Measurements from ENCODE around the gene PRELID2.

Gene PRELID2

DNA sequence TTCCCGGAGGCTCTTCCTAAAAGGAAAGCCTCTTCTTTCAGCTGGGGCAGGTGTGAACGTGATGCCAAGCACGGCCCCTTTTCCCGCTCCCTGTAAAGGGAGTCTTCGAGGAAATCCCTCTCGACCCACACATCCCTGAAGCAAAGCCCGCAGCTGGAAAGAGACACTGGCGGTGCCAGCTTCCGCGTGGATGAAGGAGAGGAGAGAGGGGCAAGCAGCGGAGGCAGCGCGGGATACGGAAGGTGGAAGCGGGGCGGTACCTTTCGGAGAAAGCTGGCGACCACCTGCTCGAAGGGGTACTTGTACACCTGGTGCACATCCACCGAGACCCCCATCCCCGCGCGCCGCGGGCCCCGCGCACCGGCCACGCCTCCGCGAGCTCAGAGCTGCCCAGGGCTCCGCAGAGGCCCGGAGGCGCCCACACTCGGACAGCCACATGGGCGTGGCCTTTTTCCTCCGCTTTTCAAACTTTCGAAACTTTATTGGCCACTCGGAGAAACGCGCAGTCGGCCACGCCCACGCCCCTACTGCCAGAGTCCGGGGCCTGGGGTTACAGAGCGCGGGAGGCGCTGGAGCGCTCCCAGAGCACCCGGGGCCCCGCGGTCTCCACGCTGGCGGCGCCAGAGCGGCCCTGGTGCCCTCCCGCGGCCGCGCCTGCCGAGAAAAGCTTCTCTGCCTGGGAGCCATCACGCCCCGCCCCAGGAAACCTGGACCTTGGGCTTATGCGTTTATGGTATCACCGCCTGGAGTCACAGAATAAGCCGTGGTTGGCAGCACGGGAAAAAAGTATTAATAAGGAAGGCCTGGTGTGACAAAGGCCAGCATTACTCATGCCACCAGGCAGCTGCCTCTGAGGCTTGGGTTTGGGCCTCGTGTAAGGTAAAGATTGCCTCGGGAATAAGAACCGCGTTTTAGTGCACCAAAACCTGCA lies at the start of gene PRELID2:
TSS of gene PRELID2 (minus strand) at position 426 of the 931 bp plus-strand sequence. CDS start at position 335, 91 bp downstream.
- H3K79me2 ChIP-seq (ENCODE audit: low read length): no peaks in the 10 kb centered on the region
- TF ChIP-seq, protein P1, sequence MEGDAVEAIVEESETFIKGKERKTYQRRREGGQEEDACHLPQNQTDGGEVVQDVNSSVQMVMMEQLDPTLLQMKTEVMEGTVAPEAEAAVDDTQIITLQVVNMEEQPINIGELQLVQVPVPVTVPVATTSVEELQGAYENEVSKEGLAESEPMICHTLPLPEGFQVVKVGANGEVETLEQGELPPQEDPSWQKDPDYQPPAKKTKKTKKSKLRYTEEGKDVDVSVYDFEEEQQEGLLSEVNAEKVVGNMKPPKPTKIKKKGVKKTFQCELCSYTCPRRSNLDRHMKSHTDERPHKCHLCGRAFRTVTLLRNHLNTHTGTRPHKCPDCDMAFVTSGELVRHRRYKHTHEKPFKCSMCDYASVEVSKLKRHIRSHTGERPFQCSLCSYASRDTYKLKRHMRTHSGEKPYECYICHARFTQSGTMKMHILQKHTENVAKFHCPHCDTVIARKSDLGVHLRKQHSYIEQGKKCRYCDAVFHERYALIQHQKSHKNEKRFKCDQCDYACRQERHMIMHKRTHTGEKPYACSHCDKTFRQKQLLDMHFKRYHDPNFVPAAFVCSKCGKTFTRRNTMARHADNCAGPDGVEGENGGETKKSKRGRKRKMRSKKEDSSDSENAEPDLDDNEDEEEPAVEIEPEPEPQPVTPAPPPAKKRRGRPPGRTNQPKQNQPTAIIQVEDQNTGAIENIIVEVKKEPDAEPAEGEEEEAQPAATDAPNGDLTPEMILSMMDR (IDR thresholded peaks at IDR 0.05; ENCODE audit: low read depth, low read length): no peak
- no peak for TF ChIP-seq EZH2phosphoT487 (IDR thresholded peaks at IDR 0.05; ENCODE audit: low read depth)
- H3K9me3 ChIP-seq (ENCODE audit: insufficient read depth, low read length): no peaks in the 10 kb centered on the region
- H2AFZ ChIP-seq (ENCODE audit: low read depth, low read length): no peak within 1 kb of the TSS
- no peak within 1 kb of the TSS for H3K4me3 ChIP-seq (ENCODE audit: low read length)
- no peak within 1 kb of the TSS for H3K4me2 ChIP-seq (ENCODE audit: low read length)
- H3K27me3 ChIP-seq (ENCODE audit: low read depth, low read length): no peaks in the 10 kb centered on the region
- H4K20me1 ChIP-seq (ENCODE audit: insufficient read depth, low read length): no peaks in the 10 kb centered on the region
- H3K4me1 ChIP-seq (ENCODE audit: low read length): no peaks in the 10 kb centered on the region
- no peaks in the 10 kb centered on the region for H3K36me3 ChIP-seq (replicated peaks; ENCODE audit: low read depth, low read length)
- H3K9ac ChIP-seq (ENCODE audit: low read length): no peak within 1 kb of the TSS
- H3K27ac ChIP-seq (ENCODE audit: low read length): no peak within 1 kb of the TSS

DNA sequence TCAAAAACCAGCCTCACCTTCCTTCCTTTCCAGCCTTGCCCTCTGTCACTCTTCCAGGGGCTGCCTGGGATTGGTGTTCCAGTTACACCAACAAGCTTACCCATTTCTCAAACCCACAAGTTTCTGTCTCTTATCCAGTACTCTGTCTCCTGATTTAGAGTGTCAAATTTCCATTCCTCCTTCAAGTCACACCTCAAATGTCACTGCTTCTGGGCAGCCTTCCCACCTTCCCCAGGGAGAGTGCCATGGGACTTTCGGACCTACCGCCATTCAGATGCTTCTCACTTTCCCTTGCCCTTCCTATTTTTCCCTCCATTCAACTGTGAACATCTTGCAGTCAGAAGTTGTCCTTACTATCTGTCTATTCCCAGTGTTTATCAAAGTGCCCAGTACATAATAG lies 39.6 kb upstream of the PRELID2 start:
- Histone ChIP-seq H3K4me3 (ENCODE audit: low read length) (no peak overlapping the region), H3K36me3 (replicated peaks; ENCODE audit: low read depth, low read length) (no peaks in the 10 kb centered on the region), H3K9ac (ENCODE audit: low read length) (no peak overlapping the region), H3K9me3 (ENCODE audit: insufficient read depth, low read length) (no peaks in the 10 kb centered on the region), H3K27me3 (ENCODE audit: low read depth, low read length) (no peaks in the 10 kb centered on the region), H3K4me2 (ENCODE audit: low read length) (no peak overlapping the region), H3K27ac (ENCODE audit: low read length) (no peak overlapping the region), H2AFZ (ENCODE audit: low read depth, low read length) (no peak overlapping the region), H4K20me1 (ENCODE audit: insufficient read depth, low read length) (no peaks in the 10 kb centered on the region), H3K4me1 (ENCODE audit: low read length) (no peaks in the 10 kb centered on the region), H3K79me2 (ENCODE audit: low read length) (no peaks in the 10 kb centered on the region)
- TF ChIP-seq, protein P1 (IDR thresholded peaks at IDR 0.05; ENCODE audit: low read depth, low read length): no peak
- no peak for TF ChIP-seq EZH2phosphoT487 (IDR thresholded peaks at IDR 0.05; ENCODE audit: low read depth)

- Histone ChIP-seq H3K4me2 (ENCODE audit: low read length) (no peak within 1 kb of the TSS), H3K9me3 (ENCODE audit: insufficient read depth, low read length) (no peaks in the 10 kb centered on the region), H3K27ac (ENCODE audit: low read length) (no peak within 1 kb of the TSS), H3K36me3 (replicated peaks; ENCODE audit: low read depth, low read length) (no peaks in the 10 kb centered on the region), H4K20me1 (ENCODE audit: insufficient read depth, low read length) (no peaks in the 10 kb centered on the region), H2AFZ (ENCODE audit: low read depth, low read length) (no peak within 1 kb of the TSS), H3K4me3 (ENCODE audit: low read length) (no peak within 1 kb of the TSS), H3K9ac (ENCODE audit: low read length) (no peak within 1 kb of the TSS), H3K79me2 (ENCODE audit: low read length) (no peaks in the 10 kb centered on the region), H3K27me3 (ENCODE audit: low read depth, low read length) (no peaks in the 10 kb centered on the region), H3K4me1 (ENCODE audit: low read length) (no peaks in the 10 kb centered on the region)
- no peak for TF ChIP-seq EZH2phosphoT487 (IDR thresholded peaks at IDR 0.05; ENCODE audit: low read depth)
- TF ChIP-seq, protein P1 (IDR thresholded peaks at IDR 0.05; ENCODE audit: low read depth, low read length): no peak
Measured at GRCh38 chr5:145872914-145873313, 37.8 kb upstream of the PRELID2 start, which contains the start of gene GRXCR2. Gene GRXCR2 (minus strand): TSS chr5:145873014. CDS start chr5:145872968, 46 bp downstream.

DNA sequence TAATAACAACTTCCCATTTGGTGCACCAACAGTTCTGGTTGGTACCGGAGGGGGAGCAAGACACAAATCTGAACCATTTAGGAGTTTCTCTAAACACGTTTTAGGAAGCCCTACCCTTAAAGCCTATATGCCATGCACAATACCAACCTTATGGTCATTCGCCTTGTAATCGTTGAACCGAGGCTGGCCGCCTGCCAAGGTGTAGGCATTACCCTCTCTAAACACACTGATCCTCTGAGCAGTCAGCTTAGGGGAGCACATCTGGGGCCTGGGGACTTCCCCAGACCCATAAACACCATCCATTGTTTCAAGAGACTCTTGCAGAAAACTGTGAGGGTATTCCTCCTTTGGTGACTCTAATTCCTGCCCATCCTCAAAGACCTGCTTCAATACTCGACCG lies 37.3 kb upstream of the PRELID2 start:
- Histone ChIP-seq H3K27ac (ENCODE audit: low read length) (no peak overlapping the region), H3K27me3 (ENCODE audit: low read depth, low read length) (no peaks in the 10 kb centered on the region), H3K4me3 (ENCODE audit: low read length) (no peak overlapping the region), H3K4me2 (ENCODE audit: low read length) (no peak overlapping the region), H2AFZ (ENCODE audit: low read depth, low read length) (no peak overlapping the region), H3K9me3 (ENCODE audit: insufficient read depth, low read length) (no peaks in the 10 kb centered on the region), H3K36me3 (replicated peaks; ENCODE audit: low read depth, low read length) (no peaks in the 10 kb centered on the region), H3K9ac (ENCODE audit: low read length) (no peak overlapping the region), H3K79me2 (ENCODE audit: low read length) (no peaks in the 10 kb centered on the region), H4K20me1 (ENCODE audit: insufficient read depth, low read length) (no peaks in the 10 kb centered on the region), H3K4me1 (ENCODE audit: low read length) (no peaks in the 10 kb centered on the region)
- no peak for TF ChIP-seq EZH2phosphoT487 (IDR thresholded peaks at IDR 0.05; ENCODE audit: low read depth)
- TF ChIP-seq, protein P1 (IDR thresholded peaks at IDR 0.05; ENCODE audit: low read depth, low read length): no peak

All from OCI-LY3 (cell line).